Activated naive CD4-positive, alpha-beta T cell treated with anti-CD3 and anti-CD28 coated beads, Interleukin-2, amount 50 U/mL, for 16 hours (primary cell): Measurements from ENCODE around the gene IFITM10.
"Not testable (repeated sequence)": the region's sequence is repeated elsewhere in the genome, so short reads cannot be mapped to it uniquely, and the experiment has no call there.

ENCODE experiments used
- DNase-seq: peaks from one replicate; pipeline ENCODE4 v3.0.0-alpha.2; 2020

IFITM10 gene

DNA sequence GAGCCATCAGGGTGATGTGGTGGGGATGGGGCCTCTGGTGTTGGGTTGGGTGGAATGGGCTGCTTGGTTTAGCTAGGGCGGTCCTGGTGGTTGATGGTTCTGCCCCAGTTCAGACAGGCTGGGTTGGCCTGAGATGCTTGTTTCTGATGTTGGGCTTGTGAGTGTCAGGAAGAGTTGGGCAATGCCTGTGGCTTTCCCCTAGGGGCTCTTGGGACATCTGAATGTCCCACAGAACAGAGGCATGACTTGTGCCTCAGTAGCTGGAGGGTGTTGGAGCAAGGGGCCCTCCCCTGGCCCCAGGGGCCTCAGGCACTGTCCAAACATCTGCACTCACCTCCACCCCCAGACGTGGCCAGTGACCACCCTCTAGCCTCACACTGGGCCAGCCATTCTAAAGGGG is 27.3 kb upstream of the IFITM10 start:
- DNase-seq = no peak

DNA sequence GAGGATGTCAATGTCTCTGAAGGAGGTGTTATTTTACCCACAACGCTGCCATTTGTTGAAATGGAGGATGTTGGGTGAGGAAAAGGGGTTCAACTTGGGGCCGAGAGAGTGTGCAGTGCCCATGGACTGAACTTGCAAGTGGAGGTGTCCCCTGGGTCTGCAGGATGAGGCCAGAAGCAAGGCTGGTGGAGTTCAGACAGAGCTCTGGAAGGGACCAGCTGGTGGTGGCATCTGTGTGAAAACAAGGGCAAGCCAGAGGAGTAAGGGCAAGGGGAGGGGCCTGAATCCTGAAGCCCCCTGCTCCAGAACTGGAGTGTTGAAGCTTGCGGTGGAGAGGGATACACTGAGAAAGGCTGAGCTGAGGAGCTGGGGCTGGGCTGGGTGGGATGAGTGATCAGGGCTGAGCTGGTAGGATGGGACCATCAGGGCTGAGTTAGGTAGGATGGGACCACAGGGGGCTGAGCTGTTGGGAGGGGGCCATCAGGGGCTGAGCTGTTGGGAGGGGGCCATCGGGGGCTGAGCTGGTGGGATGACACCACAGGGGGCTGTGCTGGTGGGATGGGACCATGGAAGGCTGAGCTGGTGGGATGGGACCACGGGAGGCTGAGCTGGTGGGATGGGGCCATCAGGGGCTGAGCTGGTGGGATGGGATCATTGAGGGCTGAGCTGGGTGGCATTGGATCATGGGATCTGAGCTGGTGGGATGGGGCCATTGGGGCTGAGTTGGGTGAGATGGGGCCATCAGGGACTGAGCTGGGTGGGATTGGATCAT is 26.7 kb upstream of the IFITM10 start:
- no peak for DNase-seq

- no peak for DNase-seq
These were observed 26.0 kb upstream of the IFITM10 start for GRCh38 chr11:1776331-1776851.

DNA sequence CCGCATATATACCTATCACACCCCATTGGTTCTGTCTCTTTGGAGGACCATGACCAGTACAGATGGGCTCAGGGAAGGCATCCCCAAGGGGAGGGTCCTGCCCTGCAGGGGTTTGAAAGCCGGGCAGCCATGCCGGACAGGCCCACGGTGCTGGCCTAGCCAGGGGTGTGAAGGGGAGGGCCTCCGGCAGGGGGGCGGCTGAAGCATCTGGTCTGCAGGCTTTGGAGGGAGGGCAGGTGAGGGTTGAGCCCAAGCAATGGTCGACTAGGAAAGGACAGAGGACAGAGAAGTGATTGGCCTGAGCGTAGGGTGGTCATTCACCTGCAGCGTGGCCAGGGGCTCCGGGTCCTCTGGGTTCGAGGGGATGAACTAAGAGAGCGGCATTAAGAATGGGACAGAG is 24.5 kb upstream of the IFITM10 start:
- no peak for DNase-seq

DNA sequence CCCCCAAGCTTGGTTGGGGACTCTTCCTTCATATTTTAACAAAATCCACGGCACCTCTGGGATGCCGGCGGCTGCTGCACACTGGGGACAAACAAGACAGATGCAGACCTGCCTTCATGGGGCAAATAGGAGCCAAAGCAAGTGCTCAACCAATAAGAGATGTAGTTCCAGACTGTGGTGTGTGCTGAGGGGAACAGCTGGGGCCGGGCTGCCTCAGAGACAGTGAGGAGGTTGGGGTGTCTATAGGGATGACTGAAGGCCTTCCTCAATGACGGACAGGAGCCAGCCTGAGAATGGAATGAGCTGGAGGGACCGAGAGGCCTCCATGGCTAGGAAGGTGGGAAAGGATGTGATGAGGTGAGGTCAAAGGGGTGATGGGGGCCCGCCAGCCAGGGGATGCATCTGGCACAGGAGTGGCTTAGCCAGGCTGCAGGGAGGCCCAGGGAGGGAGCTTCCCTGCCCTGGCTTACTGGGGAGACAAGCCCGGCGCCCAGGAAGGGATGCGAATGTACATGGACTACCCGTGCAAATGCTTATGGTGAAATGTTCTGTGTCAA is 23.7 kb upstream of the IFITM10 start:
- no peak for DNase-seq

GRCh38 chr11:1773131-1773993 is 23.0 kb upstream of the IFITM10 start:
- DNase-seq = no peak

DNA sequence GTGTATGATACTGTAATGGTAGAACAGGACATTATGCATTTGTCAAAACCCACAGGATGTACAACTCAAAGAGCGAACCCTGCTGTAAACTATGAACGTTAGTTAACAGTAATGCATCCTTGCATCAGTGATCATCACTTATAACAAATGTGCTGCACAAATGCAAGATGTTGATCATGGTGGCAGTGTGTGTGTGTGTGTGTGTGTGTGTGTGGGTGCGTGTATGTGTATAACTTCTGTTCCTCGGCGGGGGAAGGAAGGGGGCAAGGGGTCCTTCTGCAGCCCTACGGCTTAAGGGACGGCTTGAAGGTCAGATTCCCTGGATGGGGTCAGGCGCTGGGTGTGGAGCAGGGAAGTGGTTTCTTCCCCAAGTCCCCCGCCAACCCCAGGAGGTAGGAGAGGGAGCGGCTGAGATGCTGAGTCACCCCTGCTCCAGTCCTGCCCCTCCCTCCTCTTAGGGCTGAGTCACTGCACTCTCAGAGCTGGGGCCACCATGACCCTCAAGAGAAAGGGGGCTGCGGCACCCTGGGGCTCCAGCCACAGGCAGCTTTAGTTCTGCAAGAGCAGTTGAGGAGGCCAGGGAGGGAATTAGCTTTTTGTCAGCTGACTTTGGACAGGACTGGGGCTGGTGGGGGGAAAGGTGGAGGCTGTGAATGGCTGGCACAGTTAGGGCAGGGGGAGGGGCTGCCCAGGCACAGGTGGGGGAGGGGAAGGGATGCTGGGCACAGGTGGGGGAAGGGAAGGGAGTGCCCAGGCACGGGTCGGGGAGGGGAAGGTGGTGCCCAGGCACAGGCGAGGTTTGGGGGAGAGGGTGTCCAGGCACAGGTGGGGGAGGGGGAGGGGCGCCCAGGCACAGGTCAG is 22.1 kb upstream of the IFITM10 start:
- DNase-seq = peak; percentile 64

DNA sequence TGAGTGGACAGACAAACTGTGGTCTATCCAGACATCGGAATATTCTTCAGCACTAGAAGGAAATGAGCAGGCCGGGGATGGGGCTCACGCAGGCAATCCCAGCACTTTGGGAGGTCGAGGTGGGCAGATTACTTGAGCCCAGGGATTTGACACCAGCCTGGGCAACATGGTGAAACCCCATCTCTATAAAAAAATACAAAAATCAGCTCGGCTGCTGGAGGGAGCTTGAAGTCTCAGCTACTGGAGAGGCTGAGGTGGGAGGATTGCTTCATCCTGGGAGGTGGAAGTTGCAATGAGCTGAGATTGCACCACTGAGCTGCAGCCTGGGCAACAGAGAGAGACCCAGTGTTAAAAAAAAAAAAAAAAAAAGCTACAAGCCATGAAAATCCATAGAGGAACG is 21.3 kb upstream of the IFITM10 start:
- no peak for DNase-seq

- DNase-seq = no peak
These were observed 20.9 kb upstream of the IFITM10 start for GRCh38 chr11:1771273-1771672.

- no peak for DNase-seq
These were observed 20.1 kb upstream of the IFITM10 start for GRCh38 chr11:1770528-1770927.

DNA sequence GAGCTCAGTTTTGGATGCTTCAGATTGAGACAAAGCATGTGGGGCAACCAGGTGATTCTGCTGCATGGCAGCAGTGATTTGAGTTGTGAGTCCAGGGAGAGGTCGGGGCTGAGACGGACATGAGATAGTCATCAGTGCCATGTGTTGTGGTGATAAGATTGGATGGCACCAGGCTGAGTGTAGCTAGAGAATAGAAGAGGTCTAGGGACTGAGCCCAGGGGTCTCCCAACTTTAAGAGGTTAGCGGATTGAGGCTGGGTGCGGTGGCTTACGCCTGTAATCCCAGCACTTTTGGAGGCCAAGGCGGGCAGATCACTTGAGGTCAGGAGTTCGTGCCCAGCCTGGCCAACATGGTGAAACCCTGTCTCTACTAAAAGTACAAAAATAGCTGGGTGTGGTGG is 19.7 kb upstream of the IFITM10 start:
- DNase-seq = no peak

- DNase-seq = not testable (repeated sequence)
These were observed 19.0 kb upstream of the IFITM10 start for GRCh38 chr11:1769304-1769936.

DNA sequence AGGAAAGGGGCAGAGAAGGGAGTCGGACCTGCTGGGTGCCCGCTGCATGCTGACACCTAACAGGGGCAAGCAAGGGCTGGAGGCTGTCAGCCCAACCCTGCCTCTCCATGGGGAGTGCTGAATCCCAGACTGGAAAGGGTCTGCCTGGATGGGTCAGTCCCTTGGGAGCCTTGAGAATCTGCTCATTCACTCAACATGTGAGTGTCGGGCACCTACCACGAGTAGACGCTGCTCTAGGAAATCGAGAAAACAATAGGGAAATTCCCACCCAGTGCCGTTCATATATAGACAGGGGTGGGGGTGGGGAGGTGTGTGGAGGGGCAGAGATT is 17.7 kb upstream of the IFITM10 start:
- DNase-seq = no peak

DNA sequence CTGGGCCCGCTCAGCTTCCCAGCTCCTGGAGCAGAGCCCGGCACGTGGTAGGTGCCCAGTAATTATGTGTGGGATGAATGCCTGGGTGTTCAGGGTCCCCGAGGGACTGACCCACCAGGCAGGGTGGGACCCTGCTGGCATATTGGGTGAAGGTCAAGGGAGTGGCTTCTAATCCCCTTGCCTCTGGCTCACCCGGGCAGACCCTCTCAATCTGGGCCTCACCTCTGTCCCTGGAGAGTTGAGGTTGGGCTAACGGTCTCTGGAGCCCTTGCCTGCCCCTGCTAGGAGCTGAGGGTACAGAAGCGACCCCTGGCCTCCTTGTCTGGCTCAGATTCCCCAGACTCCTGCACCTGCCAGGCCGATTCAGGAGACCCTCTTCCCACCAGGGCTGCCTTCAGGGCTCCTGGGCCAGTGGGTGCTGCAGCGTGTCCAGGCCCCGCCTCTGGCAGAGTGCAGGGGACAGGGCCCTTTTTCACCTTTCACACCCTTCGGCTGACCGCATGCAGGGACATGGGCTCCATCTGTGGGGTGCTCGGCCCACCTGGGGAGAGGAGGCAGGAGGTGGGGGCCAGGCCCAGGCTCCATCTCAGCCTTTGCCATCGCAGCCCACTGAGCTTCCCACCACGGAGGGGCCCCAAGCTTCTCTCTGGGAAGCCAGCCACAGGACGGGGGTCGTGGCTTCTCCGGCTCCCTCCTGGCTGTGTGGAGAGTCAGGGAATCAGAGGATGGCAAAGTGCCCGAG is 17.2 kb upstream of the IFITM10 start:
- no peak for DNase-seq

GRCh38 chr11:1766719-1767398 is 16.5 kb upstream of the IFITM10 start:
- no peak for DNase-seq

DNA sequence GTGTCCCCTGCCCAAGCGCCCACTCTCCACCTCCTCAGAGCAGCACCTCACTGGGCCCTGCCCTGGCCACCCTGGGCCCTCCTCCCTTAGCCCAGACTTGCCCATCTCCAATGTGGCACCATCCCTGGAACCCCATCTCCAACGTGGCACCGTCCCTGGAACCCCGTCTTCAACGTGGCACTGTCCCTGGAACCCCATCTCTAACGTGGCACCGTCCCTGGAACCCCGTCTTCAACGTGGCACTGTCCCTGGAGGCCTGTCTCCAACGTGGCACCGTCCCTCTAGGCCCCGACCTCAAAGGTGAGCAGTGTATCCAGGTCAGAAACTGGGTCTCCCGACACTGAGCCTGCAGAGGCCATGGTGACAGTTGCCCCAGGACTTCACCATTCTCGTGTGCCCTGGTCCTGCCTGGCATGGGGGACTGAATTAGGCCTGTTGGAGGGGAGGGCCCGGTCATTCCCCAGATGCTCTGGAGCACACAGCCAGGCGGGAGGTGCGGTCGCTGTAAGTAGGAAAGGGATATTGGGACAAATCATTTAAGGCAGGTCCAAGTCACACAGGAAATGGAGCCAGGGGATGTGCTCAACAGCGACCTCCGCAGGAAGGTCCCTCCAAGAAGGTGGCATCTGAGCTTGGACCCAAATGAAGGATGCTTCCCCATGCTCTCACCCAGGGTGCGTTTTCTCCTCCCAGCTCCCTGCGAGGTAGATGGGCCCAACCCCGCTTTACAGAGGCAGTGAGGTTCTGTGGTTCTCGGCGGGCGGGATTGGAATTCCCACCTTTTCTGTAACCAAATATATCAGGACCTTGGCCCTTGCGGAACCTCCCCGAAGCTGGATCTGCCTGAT is 15.7 kb upstream of the IFITM10 start:
- DNase-seq = no peak

DNA sequence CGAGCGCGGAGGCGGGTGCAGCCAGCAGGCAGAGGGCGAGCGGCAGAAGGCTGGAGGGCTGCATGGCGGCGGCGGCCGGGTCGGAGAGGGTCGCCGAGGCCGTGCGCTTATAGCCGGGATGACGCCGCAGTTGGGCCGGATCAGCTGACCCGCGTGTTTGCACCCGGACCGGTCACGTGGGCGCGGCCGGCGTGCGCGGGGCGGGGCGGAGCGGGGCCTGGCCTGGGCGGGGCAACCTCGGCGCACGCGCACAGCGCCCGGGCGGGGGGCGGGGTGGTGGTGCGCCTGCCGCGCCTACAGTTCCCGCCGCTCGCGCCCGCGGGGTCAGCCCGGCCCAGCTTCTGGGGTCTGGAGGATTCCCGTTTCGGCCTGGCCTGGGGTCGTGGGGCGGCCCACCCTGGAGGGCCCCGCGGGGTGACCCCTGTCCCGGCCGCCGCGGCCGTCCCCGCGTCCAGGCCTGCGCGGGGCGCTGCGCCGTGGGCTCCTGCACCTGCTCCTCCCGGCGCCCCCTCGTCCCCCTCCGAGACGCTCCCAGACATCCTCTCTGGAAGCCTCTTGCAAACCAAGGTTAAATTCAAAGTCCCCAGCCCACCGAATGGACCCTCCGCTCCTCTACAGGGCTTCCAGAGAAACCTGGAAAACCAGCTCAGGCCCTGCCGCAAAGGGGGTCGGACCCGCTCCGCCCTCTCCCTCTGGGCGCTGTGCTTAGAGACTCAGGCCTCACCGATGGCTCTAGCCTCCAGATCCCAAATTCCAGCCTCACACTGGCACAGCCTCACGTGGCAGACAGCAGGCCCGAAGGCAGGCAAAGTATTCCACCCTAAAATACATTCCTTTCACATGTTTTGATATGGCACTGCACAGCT is 13.6 kb upstream of the IFITM10 start, which contains the start of gene CTSD:
TSS of gene CTSD (minus strand) at position 132 of the 866 bp plus-strand sequence. CDS start at position 64, 68 bp downstream.
- peak; percentile 86 for DNase-seq

DNA sequence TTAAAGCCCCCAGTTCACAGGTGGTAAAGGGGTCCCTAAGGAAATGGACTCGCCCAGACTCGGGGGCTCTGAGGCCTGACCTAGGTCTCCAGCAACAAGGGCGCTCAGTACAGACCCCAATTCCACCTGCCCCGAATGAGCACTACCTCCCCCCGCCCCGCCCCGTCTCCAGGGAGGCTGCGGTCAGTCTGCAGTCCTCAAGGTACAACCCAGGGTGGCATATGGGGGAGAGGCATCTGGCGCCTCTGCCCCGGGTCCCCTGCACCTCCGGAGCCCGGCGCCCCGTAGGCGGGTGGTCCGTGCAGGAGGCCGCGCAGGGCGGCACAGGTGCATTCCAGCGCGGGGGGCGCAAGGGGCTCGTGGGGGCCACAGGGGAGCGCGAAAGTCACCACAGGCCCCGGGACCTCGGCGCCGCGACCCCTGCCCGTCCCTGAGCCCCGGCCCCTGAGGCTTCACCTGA is 13.0 kb upstream of the IFITM10 start:
- DNase-seq = no peak
